Aorta (tissue), 5 donors: ENCODE results near the gene ADAT3. TPM values are rescaled to one million over a fixed set of nuclear protein-coding genes. Genes with fewer than 3 reads are reported as not detected.

Source experiments
- ATAC-seq: fragments of 200-7000 bp; cut with Tn5 transposase; one replicate; pipeline ENCODE4 v1.9.1; 2022; ENCODE audit warnings: moderate library complexity; ENCODE audit not compliant: low FRiP score
- DNase-seq, 2 donors: peaks; one replicate each; pipeline ENCODE4 v3.0.0-alpha.2; 2020
- H3K27ac ChIP-seq, 2 donors: one replicate each; pipeline ENCODE4 v1.5.1; 2013; ENCODE audit warnings: low read length in 2 of 2, mild to moderate bottlenecking in 2 of 2, moderate library complexity in 2 of 2, control low read depth in 1 of 2, inconsistent platforms in 1 of 2, low read depth in 1 of 2
- H3K27me3 ChIP-seq, 2 donors: one replicate each; pipeline ENCODE4 v1.6.1; 2013; ENCODE audit warnings: control low read depth in 1 of 2, low read length in 1 of 2, mild to moderate bottlenecking in 1 of 2, moderate library complexity in 1 of 2; ENCODE audit not compliant: insufficient read depth in 2 of 2, control insufficient read depth in 1 of 2
- H3K36me3 ChIP-seq, 2 donors: one replicate each; pipeline ENCODE4 v1.6.1; 2013; ENCODE audit warnings: control low read depth in 1 of 2, low read length in 1 of 2, mild to moderate bottlenecking in 1 of 2; ENCODE audit not compliant: insufficient read depth in 2 of 2, control insufficient read depth in 1 of 2
- H3K4me1 ChIP-seq, 2 donors: one replicate each; pipeline ENCODE4 v1.6.1; 2013; ENCODE audit warnings: low read length in 2 of 2, control low read depth in 1 of 2, mild to moderate bottlenecking in 1 of 2, moderate library complexity in 1 of 2; ENCODE audit not compliant: insufficient read depth in 2 of 2, control insufficient read depth in 1 of 2
- H3K4me3 ChIP-seq, 2 donors: one replicate each; pipeline ENCODE4 v1.5.1; 2013; ENCODE audit warnings: low read length in 2 of 2, control low read depth in 1 of 2, mild to moderate bottlenecking in 1 of 2
- H3K9me3 ChIP-seq: one replicate; pipeline ENCODE4 v1.6.1; 2013; ENCODE audit warnings: mild to moderate bottlenecking, low read length; ENCODE audit not compliant: control insufficient read depth
- WGBS, 2 donors: extraction: QIAGEN DNeasy Blood & Tissue Kit; methylation state at CpG; one replicate each; pipeline ENCODE4 v1.1.7; 2013; 5-methylcytosine and 5-hydroxymethylcytosine counted together
- intact Hi-C, 2 donors: fragments of 100-400 bp; cut with DNase I; formaldehyde crosslinking; loops; one replicate each; pipeline versions ENCODE4 v1.14.2 to v1.15.0; 2022
- polyA plus RNA-seq, 2 donors: library from polyadenylated mRNA; stranded (reverse); fragments of 200-250 nt; gene quantifications; one replicate each; pipeline ENCODE4 v1.2.3, GENCODE V29; 2013
- total RNA-seq, 2 donors: library from RNA; stranded (reverse); fragmentation: NEBNext Ultra II Directional; extraction: Animal tissue kit (Norgen Biotek cat#: 25700); gene quantifications; one replicate each; pipeline ENCODE4 v1.2.1, GENCODE V29; 2021
- donor health status: healthy with polysubstance abuse.
- donor health status: Bipolar disorder and iron deficiency.
- donor health status: DM: no; HTN: no; CAD: no.
- donor health status: DM: no; HTN: no; CAD: no.
- donor health status: DM: yes; HTN: yes; CAD: no.

ADAT3 gene
- total and polyA plus RNA-seq, 4 donors = 1.5 to 5.6 (median 4.4) TPM

DNA sequence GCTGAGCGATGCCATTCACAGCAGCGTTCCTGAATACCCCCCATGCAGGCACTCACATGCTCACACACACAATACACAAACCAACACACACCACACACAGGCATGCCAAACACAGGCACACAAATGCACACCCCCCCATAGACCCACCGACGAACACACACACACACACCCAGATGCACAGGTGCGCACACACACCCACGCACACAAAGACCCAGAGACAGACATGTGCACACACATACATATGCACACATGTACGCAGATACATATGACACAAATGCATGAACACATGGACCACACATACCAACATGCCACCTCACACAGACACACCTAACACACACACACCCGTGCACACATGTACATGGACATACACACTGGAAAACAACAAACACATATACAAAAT is 28.7 kb downstream of the ADAT3 start:
- Histone ChIP-seq H3K36me3 (no peaks in the 10 kb centered on the region), H3K27ac (no peak overlapping the region), H3K27me3 (no peaks in the 10 kb centered on the region), H3K4me1 (no peaks in the 10 kb centered on the region), H3K9me3 (no peaks in the 10 kb centered on the region), H3K4me3 (no peak overlapping the region)
- 88 to 91% methylated on average over 8 of the region's 8 CpGs for WGBS, 2 donors
- DNase-seq = no peak
- no peak for ATAC-seq
- intact Hi-C loops = loop anchor here in 1 of 2 donors (10.0 kb wide), 1 partner anchor 131 kb away; no protein-coding TSS in a partner anchor

DNA sequence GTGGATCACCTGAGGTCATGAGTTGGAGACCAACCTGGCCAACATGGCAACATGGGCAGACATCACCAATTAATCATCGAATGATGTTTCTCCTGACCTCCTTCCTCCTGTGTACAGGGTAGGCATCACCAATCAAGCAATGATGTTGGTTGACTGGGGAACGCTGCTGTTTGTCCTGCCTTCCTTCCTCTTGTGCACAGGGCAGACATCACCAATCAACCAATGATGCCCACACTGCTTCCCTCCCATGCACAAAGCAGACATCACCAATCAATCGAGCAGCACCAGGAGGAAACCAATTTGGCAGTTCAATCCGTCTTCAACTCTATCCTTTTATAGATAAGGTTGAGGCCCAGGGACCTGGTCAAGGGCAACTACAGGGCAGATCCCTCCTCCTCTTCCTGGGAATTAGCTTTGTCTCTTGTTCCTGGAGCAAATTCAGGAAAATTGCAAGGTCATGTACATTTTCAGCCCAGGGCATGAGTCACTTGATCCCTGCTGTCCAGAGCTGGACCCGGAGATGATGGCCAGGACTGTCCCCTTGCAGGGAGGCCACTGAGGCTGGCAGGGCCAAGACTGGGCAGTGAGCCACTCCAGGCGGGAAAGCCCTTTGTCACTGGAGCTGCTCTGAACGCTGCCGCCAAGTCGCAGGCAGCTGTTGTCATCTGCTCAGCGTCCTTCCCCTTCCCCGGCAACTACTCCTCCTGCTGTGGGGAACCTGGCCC is 30.4 kb downstream of the ADAT3 start:
- Histone ChIP-seq H3K27ac (no peak overlapping the region), H3K4me3 (no peak overlapping the region), H3K27me3 (no peaks in the 10 kb centered on the region), H3K36me3 (no peaks in the 10 kb centered on the region), H3K9me3 (no peaks in the 10 kb centered on the region), H3K4me1 (no peaks in the 10 kb centered on the region)
- ATAC-seq (no peak), DNase-seq (peak in 1 of 2 donors; percentile 66)
- 48 to 52% methylated on average over 11 of the region's 11 CpGs for WGBS, 2 donors
- intact Hi-C loops = loop anchor here in 1 of 2 donors (10.0 kb wide), 1 partner anchor 129 kb away; no protein-coding TSS in a partner anchor

DNA sequence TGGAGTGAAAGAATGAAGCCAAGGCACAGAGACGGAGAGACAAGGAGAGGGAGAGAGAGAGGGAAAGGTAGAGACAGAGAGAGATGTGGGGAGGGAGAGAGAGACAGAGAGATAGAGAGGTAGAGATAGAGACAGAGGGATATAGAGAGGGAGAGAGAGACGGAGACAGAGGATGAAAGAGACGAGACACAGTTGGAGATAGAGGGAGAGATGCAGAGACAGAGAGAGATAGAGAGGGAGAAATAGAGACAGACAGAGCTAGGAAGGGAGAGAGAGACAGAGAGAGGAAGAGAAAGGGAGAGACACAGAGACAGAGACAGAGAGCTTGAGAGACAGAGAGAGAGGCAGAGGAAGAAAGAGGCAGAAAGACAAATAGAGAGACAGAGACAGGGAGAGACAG is 31.2 kb downstream of the ADAT3 start:
- Histone ChIP-seq H3K27me3 (no peaks in the 10 kb centered on the region), H3K9me3 (no peaks in the 10 kb centered on the region), H3K4me1 (no peaks in the 10 kb centered on the region), H3K27ac (no peak overlapping the region), H3K4me3 (no peak overlapping the region), H3K36me3 (no peaks in the 10 kb centered on the region)
- WGBS, 2 donors = 82 to 87% methylated on average over 3 of the region's 3 CpGs
- DNase-seq = no peak
- intact Hi-C loops = loop anchor here in 1 of 2 donors (10.0 kb wide), 1 partner anchor 128 kb away; no protein-coding TSS in a partner anchor
- ATAC-seq = no peak

DNA sequence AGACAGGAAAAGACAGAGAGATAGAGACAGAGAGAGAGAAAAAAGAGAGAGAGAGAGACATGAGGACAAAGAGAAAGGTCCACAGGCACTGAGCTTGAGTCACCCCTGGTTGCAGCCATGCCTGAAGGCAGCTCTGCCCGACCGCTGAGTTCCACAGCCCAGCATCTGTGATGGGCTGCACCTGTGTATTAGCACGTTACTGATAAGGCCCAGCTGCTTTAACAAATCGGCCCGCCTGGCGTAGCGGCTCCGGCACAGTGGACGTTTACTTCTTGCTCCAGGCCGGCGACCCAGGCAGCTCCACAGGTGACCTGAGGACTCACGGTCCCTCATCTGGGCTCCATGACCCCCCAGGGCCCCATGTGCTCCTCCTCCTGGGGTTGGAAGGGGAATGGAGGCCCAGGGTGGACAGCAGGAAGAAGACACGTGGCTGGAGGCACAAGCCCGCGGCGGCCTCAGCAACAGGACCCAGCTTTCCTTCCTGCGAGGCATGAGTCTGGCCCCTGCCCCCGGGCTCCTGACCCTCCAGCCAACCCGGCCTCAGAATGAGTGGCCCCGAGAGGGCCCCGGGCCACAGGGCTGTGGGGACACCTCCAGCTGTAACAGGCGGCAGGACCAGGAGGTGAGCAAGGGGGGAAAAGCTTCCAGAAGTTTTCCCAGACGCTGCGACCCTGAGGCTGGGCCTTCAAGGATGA is 31.9 kb downstream of the ADAT3 start:
- Histone ChIP-seq H3K4me1 (no peaks in the 10 kb centered on the region), H3K27ac (no peak overlapping the region), H3K9me3 (no peaks in the 10 kb centered on the region), H3K36me3 (no peaks in the 10 kb centered on the region), H3K27me3 (no peaks in the 10 kb centered on the region), H3K4me3 (no peak overlapping the region)
- DNase-seq (no peak), ATAC-seq (no peak)
- intact Hi-C loops = loop anchor here in 1 of 2 donors (10.0 kb wide), 1 partner anchor 128 kb away; no protein-coding TSS in a partner anchor
- 88 to 95% methylated on average over 24 of the region's 24 CpGs for WGBS, 2 donors

DNA sequence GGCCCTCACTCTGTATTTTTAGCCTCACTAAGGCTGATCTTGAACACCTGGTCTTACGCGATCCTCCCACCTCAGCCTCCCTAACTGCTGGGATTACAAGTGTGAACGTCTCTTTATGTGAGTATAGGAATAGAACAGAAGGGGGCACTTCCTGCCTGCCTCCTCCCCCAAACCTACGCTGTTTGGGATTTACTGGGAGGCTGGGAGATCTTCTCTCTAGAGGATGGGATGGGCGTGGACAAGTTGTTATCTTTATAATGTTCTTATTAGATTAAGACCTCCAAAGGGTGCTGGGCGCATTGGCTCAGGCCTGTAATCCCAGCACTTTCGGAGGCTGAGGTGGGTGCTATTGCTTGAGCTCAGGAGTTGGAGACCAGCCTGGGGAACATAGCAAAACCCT is 32.9 kb downstream of the ADAT3 start:
- H3K4me1 ChIP-seq = no peaks in the 10 kb centered on the region
- no peaks in the 10 kb centered on the region for H3K27me3 ChIP-seq
- H3K4me3 ChIP-seq = no peak overlapping the region
- no peak for DNase-seq
- H3K27ac ChIP-seq = no peak overlapping the region
- intact Hi-C loops = loop anchor here in 1 of 2 donors (10.0 kb wide), 1 partner anchor 127 kb away; no protein-coding TSS in a partner anchor
- no peaks in the 10 kb centered on the region for H3K36me3 ChIP-seq
- 70 to 85% methylated on average over 7 of the region's 7 CpGs for WGBS, 2 donors
- ATAC-seq = no peak
- H3K9me3 ChIP-seq = no peaks in the 10 kb centered on the region

DNA sequence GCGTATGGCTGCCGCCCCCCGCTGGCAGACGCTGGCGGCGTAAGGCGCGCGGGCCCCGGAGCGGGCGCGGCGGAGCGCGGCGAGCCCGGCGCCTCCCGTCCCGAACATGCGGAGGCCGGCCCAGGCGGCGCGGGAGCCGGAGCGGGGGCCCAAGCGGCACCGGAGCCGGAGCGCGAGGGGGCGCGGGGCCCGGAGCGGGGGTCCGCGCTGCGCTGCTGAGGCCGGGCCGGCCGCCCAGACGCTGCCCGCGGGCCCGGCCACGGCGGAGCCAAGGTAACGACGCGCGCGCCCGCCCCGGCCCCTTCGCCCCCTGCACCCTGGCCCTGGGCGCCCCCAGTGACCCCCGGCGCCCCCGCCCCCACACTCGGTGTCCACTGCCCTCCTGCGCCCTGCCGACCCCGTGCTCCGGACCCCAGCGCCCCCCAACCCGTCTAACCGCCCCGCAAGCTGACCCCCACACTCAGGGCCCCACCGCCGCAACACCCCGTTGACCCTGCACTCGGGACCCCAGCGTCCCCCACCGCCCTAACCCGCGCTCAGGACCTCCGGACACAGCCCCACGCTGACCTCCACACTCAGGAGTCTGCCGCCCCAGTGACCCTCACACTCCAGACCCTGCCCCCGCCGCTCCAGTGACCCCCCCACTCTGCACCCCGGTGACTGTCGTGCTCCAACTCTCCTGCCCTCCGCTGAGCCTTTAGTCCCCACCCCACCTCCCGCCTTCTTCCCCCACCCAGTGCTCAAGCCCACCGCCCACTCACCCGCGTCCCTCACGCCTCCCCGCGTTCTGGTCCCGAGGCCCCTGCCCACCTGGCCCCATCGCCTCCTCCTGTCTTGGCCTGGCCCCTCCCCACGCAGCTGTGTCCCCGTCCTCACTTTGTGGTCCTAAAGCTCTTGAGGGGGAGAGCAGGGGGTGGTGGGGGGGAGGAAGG is 36.2 kb downstream of the ADAT3 start, which contains the start of gene CSNK1G2:
CSNK1G2 (plus strand) TSS at position 27 of the 932 bp plus-strand sequence. CDS start 28,601 bp downstream, outside the sequence.
- 1% methylated on average over 36 to 97 of the region's 97 CpGs for WGBS, 2 donors
- no peaks in the 10 kb centered on the region for H3K4me1 ChIP-seq

DNA sequence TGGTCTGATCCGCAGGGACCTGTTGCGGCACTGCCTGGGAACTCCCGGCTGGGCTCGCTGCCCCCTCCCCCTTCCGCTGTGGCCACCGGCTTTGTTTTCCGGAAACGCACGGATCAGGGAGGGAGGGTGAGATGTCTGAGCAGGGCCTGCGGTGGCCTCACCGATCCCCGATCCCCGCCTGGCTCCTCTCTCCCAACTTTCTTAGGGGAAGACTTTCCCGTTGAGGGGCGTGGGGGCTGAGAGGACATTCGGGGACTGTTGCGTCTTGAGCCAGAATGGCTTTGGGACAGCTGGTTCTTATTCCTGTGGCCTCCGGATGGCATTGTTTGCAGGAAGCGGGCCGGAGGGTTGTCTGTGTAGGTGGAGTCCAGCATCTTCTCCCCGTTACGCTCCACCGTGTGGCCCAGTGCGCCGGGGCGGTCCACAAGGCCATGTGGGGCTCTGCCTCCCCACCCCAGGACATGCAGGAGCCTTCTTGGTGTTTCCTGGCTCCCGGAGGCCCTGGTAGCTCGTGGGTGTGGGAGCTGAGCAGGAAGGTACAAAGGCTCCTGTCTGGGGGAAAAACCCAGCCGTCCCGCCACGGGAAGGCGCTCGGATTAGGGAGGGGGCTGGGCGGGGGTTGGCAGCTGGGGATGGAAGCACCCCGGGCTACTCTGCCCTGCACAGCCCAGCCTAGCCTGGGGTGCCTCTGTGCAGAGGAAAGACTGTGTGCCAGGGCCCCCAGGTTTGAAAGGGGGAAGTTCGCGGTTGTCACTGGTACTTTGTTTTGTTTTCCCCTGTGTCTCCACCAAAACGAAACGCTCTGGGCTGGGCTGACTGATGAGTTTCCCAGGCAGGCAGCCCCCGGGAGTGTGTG is 37.1 kb downstream of the ADAT3 start:
- DNase-seq (peak; percentile 82 to 91), ATAC-seq (peak; percentile 42)
- Histone ChIP-seq H3K4me1 (no peaks in the 10 kb centered on the region), H3K27me3 (no peaks in the 10 kb centered on the region), H3K36me3 (no peaks in the 10 kb centered on the region), H3K27ac (no peak overlapping the region), H3K9me3 (no peaks in the 10 kb centered on the region), H3K4me3 (peak overlapping the region; percentile 52 to 75)
- intact Hi-C loops = no loop called here
- 1% methylated on average over 40 of the region's 40 CpGs for WGBS, 2 donors

More for the DNA sequence above, 36.2 kb downstream of the ADAT3 start, which contains the start of gene CSNK1G2:
- intact Hi-C loops = no loop called here
- DNase-seq = no peak
- H3K36me3 ChIP-seq = no peaks in the 10 kb centered on the region
- H3K4me3 ChIP-seq = peak within 1 kb of the TSS; percentile 52 to 75
- no peaks in the 10 kb centered on the region for H3K9me3 ChIP-seq
- no peaks in the 10 kb centered on the region for H3K27me3 ChIP-seq
- no peak for ATAC-seq
- peak within 1 kb of the TSS; percentile 88 to 98 for H3K27ac ChIP-seq
